HG02759 (cell line): ENCODE results near the gene EGFL8.

ENCODE experiments used
- ATAC-seq: cut with Tn5 transposase; IDR thresholded peaks from one replicate; pipeline ENCODE4 v1.9.1; 2021; ENCODE audit warnings: mild to moderate bottlenecking, moderate library complexity; ENCODE audit not compliant: unreplicated experiment

EGFL8 gene

DNA sequence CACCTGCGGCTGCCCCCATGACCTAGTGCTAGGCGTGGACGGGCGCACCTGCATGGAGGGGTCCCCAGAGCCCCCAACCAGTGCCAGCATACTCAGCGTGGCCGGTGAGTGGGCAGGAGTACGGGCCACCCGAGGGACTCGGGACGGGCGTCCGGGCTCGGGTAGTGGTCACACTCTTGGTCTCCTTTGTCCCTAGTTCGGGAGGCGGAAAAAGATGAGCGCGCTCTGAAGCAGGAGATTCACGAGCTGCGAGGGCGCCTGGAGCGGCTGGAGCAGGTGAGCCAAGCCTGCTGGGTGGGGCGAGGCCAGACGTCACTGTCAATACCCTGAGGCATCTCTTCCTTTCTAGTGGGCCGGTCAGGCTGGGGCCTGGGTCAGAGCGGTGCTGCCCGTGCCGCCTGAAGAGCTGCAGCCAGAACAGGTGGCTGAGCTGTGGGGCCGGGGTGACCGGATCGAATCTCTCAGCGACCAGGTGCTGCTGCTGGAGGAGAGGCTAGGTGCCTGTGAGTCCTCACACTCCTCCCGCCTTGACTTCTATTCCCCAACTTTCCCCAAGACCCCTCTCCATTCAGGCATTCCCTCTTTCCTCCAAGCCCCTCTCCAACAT, 2.9 kb downstream of the EGFL8 start:
- ATAC-seq: no peak

DNA sequence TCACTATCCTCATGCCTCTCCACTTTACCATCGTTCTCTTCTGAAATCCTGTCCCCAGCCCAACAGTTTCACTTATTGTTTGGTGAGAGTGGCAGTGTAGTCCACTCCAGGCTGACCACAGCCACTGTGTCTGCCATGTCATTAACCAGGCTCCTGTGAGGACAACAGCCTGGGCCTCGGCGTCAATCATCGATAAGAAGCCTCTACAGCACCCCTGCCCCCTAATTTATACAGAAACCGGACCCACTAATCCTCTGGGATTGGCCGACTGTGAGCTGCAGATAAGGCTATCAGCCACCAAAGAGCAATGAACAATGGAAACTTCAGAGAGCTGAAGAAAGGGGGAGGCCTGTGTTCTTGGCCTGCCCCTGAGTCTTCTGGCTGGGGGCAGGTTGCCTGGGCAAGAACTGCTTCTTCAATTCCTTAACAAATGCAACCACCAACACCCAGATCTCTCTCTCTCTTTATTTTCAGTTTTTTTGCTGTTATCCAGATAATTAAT, 3.4 kb downstream of the EGFL8 start:
- ATAC-seq: no peak

- no peak for ATAC-seq
These were observed 4.0 kb downstream of the EGFL8 start for GRCh38 chr6:32168350-32168749.

DNA sequence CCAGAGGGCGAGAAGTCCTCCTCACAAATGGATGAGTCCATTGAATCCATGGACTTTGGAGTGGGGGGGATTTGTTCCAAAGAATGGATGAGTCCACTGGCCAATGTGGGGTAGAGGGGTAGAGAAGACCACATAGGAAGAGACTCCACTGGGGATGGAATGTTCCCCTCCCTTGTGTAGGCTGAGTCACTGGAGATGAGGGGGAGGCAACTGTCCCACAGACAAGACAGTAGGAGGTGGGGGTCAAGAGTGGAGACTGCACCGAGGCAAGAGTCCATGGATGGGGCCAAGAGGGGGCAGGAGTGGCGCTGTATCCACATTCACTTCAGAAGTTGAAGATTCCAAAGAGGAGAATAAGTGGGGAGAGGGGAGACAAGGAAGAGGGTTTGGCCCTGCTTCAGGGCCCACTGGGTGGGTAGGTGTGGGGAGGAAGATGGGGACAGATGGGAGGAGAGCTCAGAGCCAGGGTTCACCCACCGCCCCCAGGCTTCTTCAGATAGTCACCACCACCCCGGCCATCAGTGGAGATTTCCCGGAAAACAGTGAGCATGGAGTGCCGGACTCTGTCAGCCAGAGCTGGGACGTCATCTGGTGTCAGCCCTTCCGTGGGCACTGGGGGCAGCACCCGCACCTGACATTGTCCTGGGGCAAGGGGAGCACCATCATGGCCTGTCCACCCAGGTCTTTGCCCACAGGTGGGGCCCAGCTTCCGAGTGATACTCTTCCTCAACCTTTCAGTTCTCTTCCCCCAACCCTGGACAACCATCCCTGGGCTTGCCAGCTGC, 4.6 kb downstream of the EGFL8 start:
- no peak for ATAC-seq

GRCh38 chr6:32170294-32170693, 5.9 kb downstream of the EGFL8 start:
- ATAC-seq: no peak

GRCh38 chr6:32171234-32171633, 6.8 kb downstream of the EGFL8 start:
- no peak for ATAC-seq

DNA sequence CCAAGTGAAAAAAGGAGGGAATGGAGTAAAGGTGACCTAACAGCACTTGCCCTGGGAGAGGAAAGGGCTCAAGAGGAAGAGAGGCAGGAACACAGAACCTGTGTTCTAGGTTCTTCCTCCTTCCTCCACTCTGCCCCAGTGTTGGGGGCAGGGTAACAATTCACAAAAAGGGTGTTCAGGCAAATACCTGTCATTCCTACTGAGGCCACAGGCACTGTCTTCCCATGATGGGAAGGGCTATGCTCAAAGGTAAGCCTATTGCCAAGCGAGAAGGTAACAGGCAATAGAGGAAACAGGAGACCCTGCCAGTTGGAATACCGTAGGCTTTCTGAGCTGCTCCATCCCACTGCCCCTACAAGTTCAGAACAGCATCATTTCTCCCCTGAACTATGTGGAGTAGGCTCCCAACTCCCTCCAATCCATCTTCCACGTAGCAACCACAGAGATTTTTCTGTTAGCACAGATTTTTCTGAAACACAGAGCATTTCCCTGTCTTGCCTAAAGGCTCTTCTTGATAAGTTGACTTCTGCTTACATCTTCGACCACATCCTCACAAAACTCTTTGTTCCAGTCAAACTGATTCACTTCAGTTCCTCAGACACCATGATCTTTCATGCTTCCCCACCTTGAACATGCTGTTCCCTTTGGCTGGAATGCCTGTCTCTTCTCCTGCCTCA, 8.8 kb downstream of the EGFL8 start:
- no peak for ATAC-seq

- no peak for ATAC-seq
These were observed 10.0 kb downstream of the EGFL8 start for GRCh38 chr6:32174416-32174815.

- ATAC-seq: no peak
These were observed 10.9 kb downstream of the EGFL8 start for GRCh38 chr6:32175322-32175710.

GRCh38 chr6:32175711-32176475, 11.5 kb downstream of the EGFL8 start, which contains the start of gene AGPAT1:
Gene AGPAT1 (minus strand): TSS chr6:32176084. CDS start chr6:32171496, 4,588 bp downstream.
- peak; percentile 47 for ATAC-seq

- no peak for ATAC-seq
These were observed 12.2 kb downstream of the EGFL8 start for GRCh38 chr6:32176476-32177182.

- ATAC-seq: no peak
These were observed 12.9 kb downstream of the EGFL8 start for GRCh38 chr6:32177183-32177787.

- ATAC-seq: peak; percentile 75
These were observed 13.6 kb downstream of the EGFL8 start, which contains the start of gene RNF5 for GRCh38 chr6:32177788-32178546. Gene RNF5 (plus strand): TSS chr6:32178405. CDS start chr6:32178512, 107 bp downstream.

DNA sequence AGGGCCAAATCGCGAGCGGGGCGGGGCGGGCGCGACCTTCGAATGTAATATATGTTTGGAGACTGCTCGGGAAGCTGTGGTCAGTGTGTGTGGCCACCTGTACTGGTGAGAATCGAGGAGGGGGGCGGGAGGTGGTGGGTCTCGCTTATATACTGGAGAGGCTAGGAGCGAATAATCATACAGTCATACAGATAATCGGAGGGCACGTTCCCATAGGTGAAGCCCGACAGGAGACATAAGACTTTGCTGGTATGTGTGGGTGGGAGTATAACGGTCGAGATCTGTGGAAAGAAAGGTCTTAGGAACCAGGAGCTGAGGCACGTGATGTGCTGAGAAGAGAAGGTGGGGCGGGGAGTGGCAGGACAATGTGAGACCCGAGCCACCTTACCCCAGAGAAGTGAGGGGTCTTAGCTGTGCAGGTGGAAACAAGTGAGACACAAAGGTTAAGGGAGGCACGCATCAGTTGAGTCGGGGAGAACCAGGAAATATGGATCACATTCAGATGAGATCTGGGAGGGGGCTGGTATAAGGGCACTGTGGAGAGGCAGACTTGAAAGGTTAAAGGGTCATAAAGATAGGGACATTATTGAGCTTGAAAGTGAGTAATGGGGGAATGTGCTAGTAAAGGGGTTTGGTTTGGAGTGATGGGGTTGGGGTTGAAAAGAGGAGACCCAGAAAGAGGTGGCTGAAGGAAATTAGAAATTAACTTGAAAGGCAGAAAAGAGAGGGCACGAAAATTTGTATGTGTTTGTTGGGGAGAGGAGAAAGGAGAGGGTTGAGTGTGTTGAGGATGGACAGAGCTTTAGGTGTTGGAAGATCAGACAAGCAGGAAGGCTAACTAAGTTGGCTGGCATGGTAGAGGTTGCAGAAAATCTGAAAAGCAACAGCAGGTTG, 14.4 kb downstream of the EGFL8 start:
- no peak for ATAC-seq

DNA sequence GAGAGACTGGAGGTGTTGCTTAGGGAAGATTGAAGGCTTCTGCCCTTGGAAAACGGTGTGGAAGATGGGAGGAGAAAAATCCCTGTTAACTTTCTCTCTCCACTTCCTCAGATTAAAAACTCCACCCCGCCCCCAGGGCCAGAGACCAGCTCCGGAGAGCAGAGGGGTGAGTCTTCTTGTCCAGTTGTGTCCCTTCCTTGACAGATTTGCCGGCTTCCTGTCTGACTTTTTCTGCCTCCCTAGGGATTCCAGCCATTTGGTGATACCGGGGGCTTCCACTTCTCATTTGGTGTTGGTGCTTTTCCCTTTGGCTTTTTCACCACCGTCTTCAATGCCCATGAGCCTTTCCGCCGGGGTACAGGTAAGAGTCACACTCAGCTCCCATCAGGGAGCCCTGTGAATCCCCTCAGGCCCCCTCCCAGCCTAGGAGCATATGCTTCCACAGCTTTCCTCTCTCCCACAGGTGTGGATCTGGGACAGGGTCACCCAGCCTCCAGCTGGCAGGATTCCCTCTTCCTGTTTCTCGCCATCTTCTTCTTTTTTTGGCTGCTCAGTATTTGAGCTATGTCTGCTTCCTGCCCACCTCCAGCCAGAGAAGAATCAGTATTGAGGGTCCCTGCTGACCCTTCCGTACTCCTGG, 15.5 kb downstream of the EGFL8 start:
- ATAC-seq: no peak

DNA sequence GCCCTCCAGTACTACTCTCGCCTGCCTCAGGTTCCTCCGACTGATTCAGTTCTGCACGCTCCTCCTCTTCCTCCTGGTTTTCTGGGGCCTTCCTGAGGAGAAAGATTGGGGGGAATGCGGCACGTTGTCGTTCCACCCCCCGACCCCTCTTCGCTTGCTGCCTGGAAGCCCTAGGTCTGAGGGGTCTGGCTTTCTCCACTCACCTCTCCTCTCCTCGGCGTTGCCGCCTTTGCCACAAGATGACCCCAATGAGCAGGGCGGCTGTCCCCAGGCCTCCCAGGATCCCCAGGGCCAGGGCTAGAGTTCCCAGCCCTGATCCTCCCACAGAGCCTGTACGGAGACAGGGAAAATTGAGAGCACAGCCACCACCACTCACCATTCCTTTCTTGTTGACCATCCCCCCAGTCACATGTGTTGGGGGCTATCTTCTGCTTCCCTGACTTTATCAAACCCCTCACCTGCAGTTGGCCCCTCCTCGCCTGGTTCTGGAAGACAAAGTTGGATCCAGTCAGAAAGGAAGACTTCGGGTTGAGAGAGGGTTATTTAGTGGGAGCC, 16.8 kb downstream of the EGFL8 start:
- ATAC-seq: no peak

DNA sequence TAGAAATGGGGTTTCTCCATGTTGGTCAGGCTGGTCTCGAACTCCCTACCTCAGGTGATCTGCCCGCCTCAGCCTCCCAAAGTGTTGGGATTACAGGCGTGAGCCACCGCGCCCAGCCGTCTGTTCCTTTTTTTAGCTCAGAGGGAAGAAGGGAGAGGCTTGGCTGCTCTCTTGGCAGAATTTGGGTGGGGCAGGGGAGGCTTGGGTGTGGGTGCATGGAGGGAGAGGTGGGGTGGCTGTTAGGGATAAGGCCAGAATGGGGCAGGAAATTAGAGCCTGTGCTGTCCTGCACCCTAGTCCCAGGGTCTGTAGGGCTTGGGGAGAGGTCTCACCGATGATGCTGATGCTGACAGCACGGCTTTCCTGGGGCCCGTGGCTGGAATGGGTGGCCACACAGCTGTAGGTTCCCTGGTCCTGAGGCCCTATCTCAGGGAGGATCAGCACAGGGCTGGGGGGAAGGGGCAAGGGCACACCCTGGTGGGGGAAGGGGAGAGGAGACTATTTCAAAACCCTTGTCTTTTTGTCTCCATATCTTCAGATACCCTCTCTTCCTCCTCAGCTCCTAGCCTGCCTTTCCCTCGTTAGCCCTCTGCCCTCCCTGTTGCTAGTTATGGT, 17.6 kb downstream of the EGFL8 start:
- no peak for ATAC-seq
